Mucosa of stomach (tissue), 1 donor: Measurements from ENCODE around the gene CBFA2T3.

Experiments used
- H3K27me3 ChIP-seq: one replicate; pipeline ENCODE4 v1.7.0; 2013; ENCODE audit warnings: mild to moderate bottlenecking, low read length; ENCODE audit not compliant: control insufficient read depth, insufficient read depth
- H3K36me3 ChIP-seq: one replicate; pipeline ENCODE4 v1.7.0; 2013; ENCODE audit warnings: low read length; ENCODE audit not compliant: control insufficient read depth, insufficient read depth
- H3K4me1 ChIP-seq: one replicate; pipeline ENCODE4 v1.7.0; 2013; ENCODE audit warnings: mild to moderate bottlenecking, low read length; ENCODE audit not compliant: control insufficient read depth, insufficient read depth
- H3K4me3 ChIP-seq: one replicate; pipeline ENCODE4 v1.7.0; 2013; ENCODE audit warnings: low read length
- H3K9ac ChIP-seq: one replicate; pipeline ENCODE4 v1.7.0; 2013; ENCODE audit warnings: mild to moderate bottlenecking, low read length, moderate library complexity
- H3K9me3 ChIP-seq: one replicate; pipeline ENCODE4 v1.7.0; 2013; ENCODE audit warnings: mild to moderate bottlenecking, low read length, moderate library complexity; ENCODE audit not compliant: control insufficient read depth
- donor health status: Pancreatic carcinoma.

CBFA2T3 gene

DNA sequence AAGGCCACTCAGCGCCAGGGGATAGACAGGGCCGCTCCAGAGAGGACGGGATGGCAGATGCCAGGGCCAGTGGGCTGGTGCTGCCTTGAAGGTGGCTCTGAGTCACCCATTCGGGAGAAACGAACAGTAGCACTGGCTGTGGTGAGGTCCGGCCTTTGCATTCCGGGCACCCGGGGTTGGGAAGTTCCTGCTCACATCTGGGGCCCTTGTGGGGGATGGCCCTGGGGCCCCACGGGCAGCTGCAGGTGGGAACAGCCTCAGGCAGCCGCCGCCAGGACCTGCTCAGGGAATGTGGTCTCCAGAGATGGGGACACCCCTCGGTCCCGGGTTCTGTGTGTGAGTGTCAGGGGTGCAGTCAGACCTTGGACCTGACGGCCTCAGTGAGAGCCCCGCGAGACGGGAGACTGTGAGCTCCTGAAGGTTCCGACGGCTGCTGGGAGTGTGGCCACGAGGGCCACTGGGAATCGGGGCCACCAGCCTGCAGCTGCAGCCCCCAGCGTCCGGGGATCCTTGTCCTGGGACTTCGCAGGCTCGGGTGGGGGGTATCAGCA lies 1.4 kb downstream of the CBFA2T3 start:
- no peaks in the 10 kb centered on the region for H3K36me3 ChIP-seq
- no peak overlapping the region for H3K9ac ChIP-seq
- peaks cover 5% of the 10 kb centered on the region for H3K27me3 ChIP-seq
- no peaks in the 10 kb centered on the region for H3K4me1 ChIP-seq
- H3K4me3 ChIP-seq: no peak overlapping the region
- no peaks in the 10 kb centered on the region for H3K9me3 ChIP-seq

DNA sequence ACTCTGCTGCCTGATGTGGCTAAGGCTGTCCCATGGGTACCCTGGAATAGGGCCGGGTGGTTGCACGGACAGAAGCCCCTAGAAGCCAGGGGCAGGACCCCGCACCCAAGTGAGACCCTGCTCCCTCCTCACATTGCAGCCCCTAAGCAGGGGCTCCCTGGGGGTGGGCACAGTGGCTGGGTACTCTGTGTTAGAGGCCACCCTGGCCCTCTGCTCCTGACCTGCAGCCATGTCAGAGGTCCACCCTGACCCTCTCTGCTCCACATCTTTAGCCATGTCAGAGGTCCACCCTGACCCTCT lies 2.1 kb downstream of the CBFA2T3 start:
- Histone ChIP-seq H3K27me3 (peaks cover 5% of the 10 kb centered on the region), H3K9me3 (no peaks in the 10 kb centered on the region), H3K4me1 (no peaks in the 10 kb centered on the region), H3K4me3 (no peak overlapping the region), H3K36me3 (no peaks in the 10 kb centered on the region), H3K9ac (no peak overlapping the region)

DNA sequence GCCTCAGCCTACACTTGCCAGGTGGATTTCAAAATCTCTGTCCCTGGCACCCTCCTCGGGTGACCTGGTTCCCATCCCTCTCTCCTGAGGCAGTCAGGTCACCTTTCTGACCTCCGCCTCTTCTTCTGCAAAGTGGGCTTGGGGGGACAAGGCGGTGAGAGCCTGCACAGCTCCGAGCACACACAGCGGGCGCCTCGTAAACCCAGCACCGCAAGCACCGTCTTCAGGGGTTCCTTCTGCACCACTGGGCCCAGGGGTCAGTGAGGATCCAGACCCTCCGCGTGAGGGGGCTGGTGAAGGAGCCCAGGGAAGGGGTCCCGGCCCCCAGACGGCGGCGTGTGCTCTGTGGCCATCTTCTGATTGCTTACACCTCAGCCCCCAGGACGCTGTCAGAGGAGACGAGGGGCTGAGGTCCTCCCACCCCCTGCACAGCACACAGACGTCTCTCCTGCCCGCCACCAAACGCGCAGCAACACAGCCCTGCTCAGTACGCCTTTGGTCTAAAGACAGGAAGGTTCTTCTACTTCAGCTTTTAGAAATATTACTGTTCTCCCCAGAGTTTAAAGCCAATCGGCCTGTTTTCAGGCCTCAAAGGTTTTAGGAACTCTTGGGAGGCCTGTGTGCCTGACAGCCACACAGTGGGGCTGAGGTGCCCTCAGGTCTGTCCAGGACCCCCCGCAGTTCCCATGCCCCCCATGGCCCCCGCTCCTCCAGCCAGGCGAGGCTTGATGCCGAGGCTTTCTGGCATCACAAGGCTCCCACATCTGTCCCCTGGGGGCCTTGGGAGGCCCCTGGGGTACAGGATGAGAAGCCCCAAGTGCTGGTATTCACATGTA lies 2.7 kb downstream of the CBFA2T3 start:
- Histone ChIP-seq H3K9ac (no peak overlapping the region), H3K27me3 (peaks cover 9% of the 10 kb centered on the region), H3K36me3 (no peaks in the 10 kb centered on the region), H3K4me3 (no peak overlapping the region), H3K9me3 (no peaks in the 10 kb centered on the region), H3K4me1 (no peaks in the 10 kb centered on the region)

DNA sequence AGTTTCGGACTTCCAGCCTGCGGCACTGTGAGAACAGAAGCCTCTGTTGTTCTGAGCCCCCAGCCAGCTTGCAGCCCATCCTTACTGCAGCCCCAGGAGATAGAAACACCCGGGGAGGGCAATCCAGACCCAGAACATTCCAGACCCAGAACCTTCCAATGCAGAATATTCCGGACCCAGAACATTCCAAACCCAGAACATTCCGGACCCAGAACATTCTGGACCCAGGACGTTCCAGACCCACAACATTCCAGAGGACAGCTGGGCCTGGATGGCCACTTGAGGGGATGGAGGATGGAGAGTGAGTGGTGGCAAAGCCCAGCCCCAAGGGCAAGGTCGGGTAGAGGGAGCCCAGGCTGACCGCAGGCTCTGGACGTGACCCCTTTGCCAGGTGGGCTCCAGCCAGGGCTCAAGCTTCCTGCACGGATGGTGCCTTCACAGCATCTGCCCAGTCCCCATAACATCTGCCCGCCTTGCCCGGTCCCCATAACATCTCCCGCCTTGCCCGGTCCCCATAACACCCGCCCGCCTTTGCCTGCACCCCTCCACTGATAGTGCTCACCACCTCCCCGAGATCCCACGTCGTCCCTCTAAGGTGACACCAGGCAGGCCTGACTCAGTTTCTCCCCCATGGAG lies 3.5 kb downstream of the CBFA2T3 start:
- H3K9me3 ChIP-seq: no peaks in the 10 kb centered on the region
- no peaks in the 10 kb centered on the region for H3K36me3 ChIP-seq
- H3K9ac ChIP-seq: no peak overlapping the region
- H3K4me1 ChIP-seq: no peaks in the 10 kb centered on the region
- H3K4me3 ChIP-seq: no peak overlapping the region
- H3K27me3 ChIP-seq: peaks cover 10% of the 10 kb centered on the region

DNA sequence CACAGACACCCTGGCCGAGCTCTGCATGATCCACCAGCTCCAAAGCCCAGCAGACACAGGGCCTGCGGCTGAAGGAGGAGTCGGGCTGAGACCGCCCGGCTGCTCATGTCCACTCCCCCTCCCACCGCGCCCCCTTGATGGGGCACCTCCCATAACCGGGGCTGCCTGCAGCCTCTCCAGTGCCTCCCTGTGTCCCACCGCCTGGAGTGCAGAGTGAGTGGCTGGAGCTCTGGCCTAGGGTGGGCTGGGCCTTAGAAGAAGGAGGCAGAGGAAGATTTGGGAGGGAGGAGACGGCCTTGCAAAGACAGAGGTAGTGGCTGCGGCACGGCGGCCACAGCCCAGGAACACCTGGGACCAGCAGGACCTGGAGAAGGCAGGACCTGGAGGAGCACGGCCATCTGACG lies 4.0 kb downstream of the CBFA2T3 start:
- no peak overlapping the region for H3K9ac ChIP-seq
- no peak overlapping the region for H3K4me3 ChIP-seq
- no peaks in the 10 kb centered on the region for H3K4me1 ChIP-seq
- no peaks in the 10 kb centered on the region for H3K36me3 ChIP-seq
- peaks cover 13% of the 10 kb centered on the region for H3K27me3 ChIP-seq
- H3K9me3 ChIP-seq: no peaks in the 10 kb centered on the region

DNA sequence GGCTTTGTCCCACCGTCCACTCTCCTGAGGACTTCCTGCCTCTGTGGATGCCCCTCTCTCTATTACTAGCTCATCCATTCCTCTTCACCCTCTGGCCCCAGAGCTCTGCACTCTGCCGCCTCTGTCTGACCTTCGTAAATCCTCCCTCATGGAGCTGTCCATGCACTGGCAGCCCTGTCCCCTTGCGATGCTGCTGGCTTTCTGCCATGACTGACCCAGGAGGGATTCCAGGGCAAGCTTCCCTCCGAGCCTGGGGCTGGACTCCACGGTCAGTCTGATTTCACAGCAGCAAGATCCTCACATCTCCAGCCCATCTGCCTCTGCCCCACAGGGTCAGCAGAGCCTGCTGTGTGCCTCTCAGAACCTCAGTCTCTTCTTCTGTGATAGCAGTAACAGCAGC lies 4.7 kb downstream of the CBFA2T3 start:
- peaks cover 14% of the 10 kb centered on the region for H3K27me3 ChIP-seq
- H3K9ac ChIP-seq: no peak overlapping the region
- H3K9me3 ChIP-seq: no peaks in the 10 kb centered on the region
- no peaks in the 10 kb centered on the region for H3K4me1 ChIP-seq
- no peaks in the 10 kb centered on the region for H3K36me3 ChIP-seq
- H3K4me3 ChIP-seq: no peak overlapping the region

DNA sequence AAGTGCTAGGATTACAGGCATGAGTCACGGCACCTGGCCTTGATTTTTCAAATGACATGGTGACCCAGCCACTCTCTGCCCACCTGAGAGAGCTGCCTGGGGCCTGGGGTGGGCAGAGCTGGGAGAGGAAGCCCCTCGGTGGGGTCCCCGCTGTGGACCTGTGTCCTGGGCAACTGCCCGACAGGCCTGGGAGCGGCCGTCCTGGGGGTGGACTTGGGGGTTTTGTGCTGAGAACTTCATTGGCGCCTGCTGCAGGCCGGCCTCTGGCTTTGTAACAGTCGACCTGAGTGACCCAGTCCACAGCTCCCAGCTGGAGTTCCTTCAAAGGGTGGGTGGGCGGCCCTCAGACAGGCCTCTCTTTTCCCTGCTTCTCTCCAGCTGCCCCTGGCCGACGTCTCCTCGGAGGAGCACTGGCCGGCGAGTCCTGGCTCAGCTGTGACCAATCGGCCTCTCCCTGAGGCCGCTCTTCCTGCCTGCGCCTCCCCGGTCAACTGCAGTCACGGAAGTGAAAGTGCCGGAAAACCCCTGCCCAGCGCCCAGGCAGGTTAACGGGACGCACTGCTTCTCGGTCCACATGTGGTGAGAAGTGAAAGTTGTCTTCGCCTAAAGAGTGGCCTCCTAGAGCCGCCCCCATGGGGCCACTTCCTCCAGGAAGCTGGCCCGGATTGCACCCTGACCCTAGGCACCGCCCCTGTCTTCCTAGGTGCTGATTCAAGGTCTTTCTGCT lies 5.5 kb downstream of the CBFA2T3 start:
- no peak overlapping the region for H3K9ac ChIP-seq
- H3K36me3 ChIP-seq: no peaks in the 10 kb centered on the region
- H3K4me3 ChIP-seq: no peak overlapping the region
- no peaks in the 10 kb centered on the region for H3K4me1 ChIP-seq
- H3K9me3 ChIP-seq: no peaks in the 10 kb centered on the region
- H3K27me3 ChIP-seq: peaks cover 14% of the 10 kb centered on the region

DNA sequence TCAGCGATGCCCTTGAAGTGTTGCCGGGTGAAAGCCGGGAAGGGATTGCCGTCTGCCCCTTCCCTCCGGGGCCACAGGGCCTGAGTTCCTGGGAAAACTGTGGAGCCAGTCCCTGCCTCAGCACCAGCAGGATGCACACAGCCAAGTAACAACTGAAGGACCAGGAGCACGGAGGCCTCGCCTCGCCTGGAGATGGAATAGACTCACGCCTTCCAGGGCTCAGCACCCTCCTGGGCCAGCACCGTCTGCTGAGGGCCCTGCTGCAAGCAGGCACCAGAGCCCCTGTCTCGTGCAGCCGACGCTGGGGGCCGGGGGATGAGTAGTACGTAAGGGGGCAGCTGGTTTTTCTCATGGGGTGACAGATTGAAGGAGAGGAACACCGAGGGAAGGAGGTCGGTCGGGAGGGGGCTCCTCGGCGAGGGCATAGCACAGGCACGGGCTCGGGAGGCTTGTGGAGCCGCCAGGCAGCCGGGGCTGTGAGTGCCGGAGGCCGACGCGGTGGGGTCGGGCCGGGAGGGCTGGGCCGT lies 6.4 kb downstream of the CBFA2T3 start:
- Histone ChIP-seq H3K27me3 (peaks cover 14% of the 10 kb centered on the region), H3K9me3 (no peaks in the 10 kb centered on the region), H3K4me3 (no peak overlapping the region), H3K9ac (no peak overlapping the region), H3K36me3 (no peaks in the 10 kb centered on the region), H3K4me1 (no peaks in the 10 kb centered on the region)

DNA sequence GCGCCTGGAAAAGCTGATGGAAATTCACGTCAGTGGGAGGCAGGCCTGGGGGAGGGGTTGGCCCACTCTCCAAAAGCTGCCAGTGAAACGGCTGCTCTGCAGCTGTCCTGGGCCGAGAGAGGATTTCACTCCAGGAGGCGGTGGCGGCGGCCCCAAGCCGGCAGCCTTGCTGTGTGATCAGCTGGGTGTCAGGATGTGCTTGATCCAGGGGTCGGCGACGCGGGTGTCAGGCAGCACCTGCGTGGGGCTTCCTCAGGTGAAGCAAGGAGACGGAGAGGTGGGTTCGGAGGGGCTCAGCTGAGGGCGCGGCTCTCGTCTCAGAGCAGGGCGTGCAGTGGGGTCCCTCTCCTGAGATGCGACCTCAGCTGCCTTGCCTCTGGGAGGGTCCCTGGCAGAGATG lies 7.0 kb downstream of the CBFA2T3 start:
- Histone ChIP-seq H3K36me3 (no peaks in the 10 kb centered on the region), H3K4me3 (no peak overlapping the region), H3K9ac (no peak overlapping the region), H3K27me3 (peaks cover 14% of the 10 kb centered on the region), H3K9me3 (no peaks in the 10 kb centered on the region), H3K4me1 (no peaks in the 10 kb centered on the region)

DNA sequence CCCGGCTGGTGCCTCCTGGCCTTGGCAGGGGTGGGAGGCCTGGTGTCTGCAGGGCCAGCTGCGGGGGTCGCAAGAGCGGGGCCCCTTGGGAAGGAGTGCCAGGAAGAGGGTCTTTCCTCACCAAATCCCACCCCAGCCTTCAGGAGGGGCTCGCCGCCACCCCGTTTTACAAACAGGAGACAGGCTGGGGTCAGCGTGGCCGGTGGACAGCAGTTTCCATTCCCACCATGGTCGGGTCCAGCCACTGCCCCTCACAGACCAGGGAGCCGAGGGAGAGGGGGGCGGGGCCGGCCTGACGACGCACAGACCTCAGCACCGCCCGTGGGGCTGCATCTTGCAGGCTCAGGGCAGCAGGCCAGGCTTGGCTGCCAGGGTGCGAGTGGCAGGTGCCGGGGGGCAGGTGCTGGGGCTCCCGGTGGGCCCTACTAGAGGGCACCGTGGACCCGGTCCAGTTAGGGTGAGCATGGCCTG lies 7.6 kb downstream of the CBFA2T3 start:
- Histone ChIP-seq H3K27me3 (peaks cover 10% of the 10 kb centered on the region), H3K4me3 (no peak overlapping the region), H3K9ac (no peak overlapping the region), H3K9me3 (no peaks in the 10 kb centered on the region), H3K36me3 (no peaks in the 10 kb centered on the region), H3K4me1 (no peaks in the 10 kb centered on the region)

DNA sequence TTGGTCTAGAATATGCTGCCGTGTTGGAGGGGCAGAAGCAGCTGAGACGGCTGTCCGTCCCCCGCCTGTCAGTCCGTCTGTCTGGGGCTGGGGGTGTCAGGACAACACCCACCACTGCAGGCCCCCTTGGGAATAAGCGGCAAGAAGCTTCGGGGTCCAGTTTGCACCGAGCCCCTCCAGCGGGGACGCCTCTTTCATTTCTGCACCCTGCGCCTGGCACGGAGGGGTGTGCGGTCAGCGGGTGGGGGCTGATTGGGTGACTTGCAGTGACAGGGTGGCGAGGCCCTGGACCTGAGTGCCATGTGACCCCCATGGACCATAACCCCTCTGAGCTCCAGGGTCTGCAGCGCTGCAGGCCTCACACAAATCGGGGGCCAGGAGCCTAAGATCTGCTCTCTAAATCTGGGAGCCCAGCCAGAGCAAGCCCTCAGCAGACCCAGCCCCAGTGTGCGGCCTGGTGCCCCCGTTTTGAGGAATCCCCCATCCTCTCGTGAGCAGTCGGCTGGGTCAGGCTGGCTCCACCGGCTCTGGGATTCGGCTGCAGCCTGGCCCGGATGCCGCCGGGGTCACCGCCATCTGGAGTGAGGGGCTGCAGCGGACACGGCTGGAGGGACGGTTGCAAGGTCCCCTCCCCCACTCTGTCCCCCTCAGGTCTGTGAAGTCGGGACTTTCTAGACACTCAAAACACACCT lies 8.3 kb downstream of the CBFA2T3 start:
- Histone ChIP-seq H3K9ac (no peak overlapping the region), H3K9me3 (no peaks in the 10 kb centered on the region), H3K4me3 (no peak overlapping the region), H3K4me1 (no peaks in the 10 kb centered on the region), H3K27me3 (peaks cover 10% of the 10 kb centered on the region), H3K36me3 (no peaks in the 10 kb centered on the region)
